Stimulated activated naive B cell treated with anti-CD40 and anti-IgM and Interleukin-4, amounts not matched to agents 10 μg/mL and 1 μg/mL and 100 μg/mL, for 72 hours (primary cell): ENCODE data around the gene NDUFS2.
A peak's percentile ranks its signal among the peaks of the same experiment; 100 is the strongest.
"Not testable (repeated sequence)": the region's sequence is repeated elsewhere in the genome, so short reads cannot be mapped to it uniquely, and the experiment has no call there.

Experiments
- ATAC-seq, 2 donors: fragments of 150-1000 bp; cut with Tn5 transposase; replicated peaks; 2 replicates each; pipeline ENCODE4 v1.10.0; 2021; ENCODE audit warnings: moderate library complexity in 1 of 2
- DNase-seq: peaks from one replicate; pipeline ENCODE4 v3.0.0; 2021
- H3K27ac Mint-ChIP-seq: one replicate; pipeline ENCODE4 v1.8.0; 2022; ENCODE audit warnings: mild to moderate bottlenecking, mixed read lengths
- H3K27me3 Mint-ChIP-seq, 2 donors: one replicate each; pipeline ENCODE4 v1.8.0; 2022; ENCODE audit warnings: mixed read lengths in 2 of 2
- H3K36me3 Mint-ChIP-seq, 2 donors: one replicate each; pipeline ENCODE4 v1.8.0; 2022; ENCODE audit warnings: mixed read lengths in 2 of 2, mild to moderate bottlenecking in 1 of 2
- H3K4me1 Mint-ChIP-seq, 2 donors: one replicate each; pipeline ENCODE4 v1.8.0; 2022; ENCODE audit warnings: mixed read lengths in 2 of 2, mild to moderate bottlenecking in 1 of 2
- H3K4me3 Mint-ChIP-seq, 2 donors: one replicate each; pipeline ENCODE4 v1.8.0; 2022; ENCODE audit warnings: mild to moderate bottlenecking in 2 of 2, mixed read lengths in 2 of 2, moderate library complexity in 1 of 2
- H3K9me3 Mint-ChIP-seq, 2 donors: one replicate each; pipeline ENCODE4 v1.8.0; 2022; ENCODE audit warnings: mixed read lengths in 2 of 2, mild to moderate bottlenecking in 1 of 2

The NDUFS2 gene

GRCh38 chr1:161250100-161250499 lies 47.9 kb downstream of the NDUFS2 start:
- H3K9me3 Mint-ChIP-seq, H3K36me3 Mint-ChIP-seq, H3K4me3 Mint-ChIP-seq, H3K27ac Mint-ChIP-seq, H3K4me1 Mint-ChIP-seq, ATAC-seq, DNase-seq: not testable (repeated sequence)
- H3K27me3 Mint-ChIP-seq = peaks cover 18 to 22% of the 10 kb centered on the region in 2 donors

DNA sequence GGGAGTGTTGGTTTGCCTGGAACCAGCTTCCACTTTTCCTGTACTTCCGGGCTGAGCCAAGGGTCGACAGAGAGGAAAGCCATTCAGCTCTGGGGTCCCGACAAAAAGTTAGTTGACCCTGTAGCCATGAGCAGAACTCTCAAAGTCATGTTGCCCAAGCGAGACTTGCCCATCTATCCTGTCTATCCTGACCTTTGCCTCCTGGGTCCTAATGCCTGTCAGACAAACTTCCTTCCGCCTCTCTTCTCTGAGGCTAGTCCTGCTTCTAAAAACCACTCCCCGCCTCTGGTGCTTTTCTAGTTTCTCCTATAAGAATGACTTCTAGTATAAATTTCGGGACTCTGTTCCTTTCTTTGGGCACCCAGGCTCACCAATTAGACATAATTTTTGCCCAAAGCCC lies 48.7 kb downstream of the NDUFS2 start:
- ATAC-seq (no peak), DNase-seq (no peak)
- Mint-ChIP-seq H3K27me3 (peaks cover 24 to 28% of the 10 kb centered on the region in 2 donors), H3K4me3 (no peak overlapping the region), H3K9me3 (peaks cover 4 to 7% of the 10 kb centered on the region in 2 donors), H3K36me3 (peaks cover 4 to 5% of the 10 kb centered on the region in 2 donors), H3K4me1 (no peaks in the 10 kb centered on the region), H3K27ac (no peak overlapping the region)

GRCh38 chr1:161251579-161251978 lies 49.4 kb downstream of the NDUFS2 start:
- peaks cover 5% of the 10 kb centered on the region in 2 donors for H3K36me3 Mint-ChIP-seq
- ATAC-seq (no peak), DNase-seq (no peak)
- H3K27me3 Mint-ChIP-seq = peaks cover 26 to 30% of the 10 kb centered on the region in 2 donors
- H3K9me3 Mint-ChIP-seq = peaks cover 8 to 9% of the 10 kb centered on the region in 2 donors
- H3K4me3 Mint-ChIP-seq = no peak overlapping the region
- no peak overlapping the region for H3K27ac Mint-ChIP-seq
- no peaks in the 10 kb centered on the region for H3K4me1 Mint-ChIP-seq

- not testable (repeated sequence) for H3K27ac Mint-ChIP-seq, DNase-seq, ATAC-seq, H3K4me3 Mint-ChIP-seq
- Mint-ChIP-seq H3K27me3 (peaks cover 53 to 59% of the 10 kb centered on the region in 2 donors), H3K4me1 (peaks cover 9 to 19% of the 10 kb centered on the region in 2 donors), H3K36me3 (peaks cover 17 to 22% of the 10 kb centered on the region in 2 donors), H3K9me3 (peaks cover 20 to 28% of the 10 kb centered on the region in 2 donors)
Measured at GRCh38 chr1:161255302-161255701, 53.1 kb downstream of the NDUFS2 start.

GRCh38 chr1:161255955-161256520 lies 53.9 kb downstream of the NDUFS2 start:
- Mint-ChIP-seq H3K9me3 (peaks cover 20 to 28% of the 10 kb centered on the region in 2 donors), H3K36me3 (peaks cover 15 to 22% of the 10 kb centered on the region in 2 donors), H3K4me1 (peaks cover 14 to 25% of the 10 kb centered on the region in 2 donors), H3K27me3 (peaks cover 54 to 62% of the 10 kb centered on the region in 2 donors)
- not testable (repeated sequence) for ATAC-seq, H3K4me3 Mint-ChIP-seq, DNase-seq, H3K27ac Mint-ChIP-seq

DNA sequence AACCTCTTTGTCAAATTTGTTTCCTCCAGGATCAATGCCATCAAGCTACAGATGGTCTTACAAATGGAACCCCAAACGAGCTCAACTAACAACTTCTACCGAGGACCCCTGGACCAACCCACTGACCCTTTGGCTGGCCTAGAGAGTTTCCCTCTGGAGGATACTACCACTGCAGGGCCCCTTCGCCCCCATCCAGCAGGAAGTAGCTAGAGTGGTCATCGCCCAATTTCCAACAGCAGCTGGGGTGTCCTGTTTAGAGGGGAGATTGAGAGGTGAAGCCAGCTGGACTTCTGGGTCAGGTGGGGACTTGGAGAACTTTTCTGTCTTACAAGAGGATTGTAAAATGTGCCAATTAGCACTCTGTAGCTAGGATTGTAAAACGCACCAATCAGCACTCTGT lies 54.9 kb downstream of the NDUFS2 start:
- Mint-ChIP-seq H3K27me3 (peaks cover 57 to 65% of the 10 kb centered on the region in 2 donors), H3K36me3 (peaks cover 15 to 22% of the 10 kb centered on the region in 2 donors)
- DNase-seq = not testable (repeated sequence)

DNA sequence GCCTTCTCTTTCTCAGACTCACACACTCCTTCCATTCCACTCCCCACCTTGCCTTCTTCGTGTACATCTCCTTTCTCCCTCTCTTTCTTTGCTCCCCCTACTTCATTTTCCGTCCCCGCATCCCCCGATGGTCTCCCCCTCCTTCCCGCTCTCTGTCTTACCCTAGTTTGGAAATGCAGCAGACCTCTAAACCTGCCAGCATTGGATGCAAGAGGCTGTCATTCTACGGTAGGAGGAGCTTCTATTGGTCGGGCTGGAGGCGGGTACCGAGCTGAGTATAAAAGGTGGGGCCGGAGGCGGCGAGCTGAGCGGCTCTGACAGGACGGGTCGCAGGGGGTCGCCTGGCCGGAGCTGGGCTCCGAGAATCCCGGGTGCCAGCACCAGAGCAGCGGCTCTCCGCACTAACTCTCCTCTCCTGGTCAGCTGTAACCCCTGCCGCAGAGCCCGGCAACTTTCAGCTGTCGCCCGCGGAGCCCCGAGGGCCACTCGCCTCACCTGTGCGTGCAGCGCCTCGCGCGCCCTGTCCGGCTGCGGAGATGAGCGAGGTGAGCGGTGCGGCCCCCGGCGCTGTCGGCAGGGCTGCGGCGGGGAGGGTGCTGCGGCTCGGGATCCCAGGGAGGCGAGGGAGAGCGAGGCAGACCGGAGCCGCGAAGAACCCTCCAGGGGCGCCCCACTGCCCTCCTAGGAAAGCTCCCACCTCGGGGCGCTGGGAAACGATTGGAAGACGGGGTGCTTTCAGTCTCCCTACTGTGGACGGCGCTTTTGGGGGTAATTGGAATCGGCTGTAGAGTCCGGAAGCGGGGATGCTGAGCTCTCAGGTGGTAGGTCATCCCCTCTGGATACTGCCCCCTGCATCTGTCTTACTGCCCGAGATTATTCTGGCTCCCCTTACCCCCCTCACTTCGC lies 56.5 kb downstream of the NDUFS2 start, which contains the start of gene PCP4L1:
PCP4L1 (plus strand) TSS at position 307 of the 906 bp plus-strand sequence; CDS start at position 537, 230 bp downstream.
- DNase-seq = peak; percentile 10
- Mint-ChIP-seq H3K36me3 (peaks cover 15 to 22% of the 10 kb centered on the region in 2 donors), H3K27ac (no peak within 1 kb of the TSS), H3K4me1 (peaks cover 22 to 35% of the 10 kb centered on the region in 2 donors), H3K27me3 (peaks cover 59 to 70% of the 10 kb centered on the region in 2 donors), H3K4me3 (peak within 1 kb of the TSS; percentile 65 to 79), H3K9me3 (peaks cover 20 to 28% of the 10 kb centered on the region in 2 donors)
- ATAC-seq = peak; percentile 85 to 89

More for the DNA sequence above, 54.9 kb downstream of the NDUFS2 start:
- not testable (repeated sequence) for ATAC-seq, H3K4me3 Mint-ChIP-seq, H3K27ac Mint-ChIP-seq
- peaks cover 20 to 28% of the 10 kb centered on the region in 2 donors for H3K9me3 Mint-ChIP-seq
- peaks cover 22 to 35% of the 10 kb centered on the region in 2 donors for H3K4me1 Mint-ChIP-seq

- peaks cover 22 to 35% of the 10 kb centered on the region in 2 donors for H3K4me1 Mint-ChIP-seq
- no peak overlapping the region for H3K27ac Mint-ChIP-seq
- peaks cover 20 to 28% of the 10 kb centered on the region in 2 donors for H3K9me3 Mint-ChIP-seq
- H3K36me3 Mint-ChIP-seq = peaks cover 15 to 22% of the 10 kb centered on the region in 2 donors
- ATAC-seq = no peak
- H3K27me3 Mint-ChIP-seq = peaks cover 59 to 72% of the 10 kb centered on the region in 2 donors
- no peak for DNase-seq
- H3K4me3 Mint-ChIP-seq = peak overlapping the region; percentile 65 to 79
Measured at GRCh38 chr1:161259345-161259702, 57.2 kb downstream of the NDUFS2 start.

DNA sequence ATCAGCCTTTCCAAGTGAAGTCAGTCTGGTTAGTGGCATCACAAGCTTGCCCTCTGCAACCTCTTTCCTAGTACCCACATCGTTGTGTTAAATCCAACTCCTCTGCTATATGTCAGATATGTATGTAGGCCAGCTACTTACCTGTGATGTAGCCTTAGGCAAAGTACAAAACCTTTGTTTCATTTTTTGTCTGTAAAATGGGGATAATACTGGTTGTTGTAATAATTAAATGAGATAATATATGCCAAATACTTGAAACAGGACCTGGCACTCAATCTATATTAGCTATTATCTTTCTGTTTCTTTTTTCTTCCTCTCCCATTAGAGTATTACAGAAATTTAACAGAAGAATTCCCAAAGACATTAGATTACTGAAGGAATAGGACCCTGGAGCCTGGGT lies 57.6 kb downstream of the NDUFS2 start:
- peaks cover 63 to 77% of the 10 kb centered on the region in 2 donors for H3K27me3 Mint-ChIP-seq
- H3K4me3 Mint-ChIP-seq = peak overlapping the region in 1 of 2 donors; percentile 65
- ATAC-seq = no peak
- no peak overlapping the region for H3K27ac Mint-ChIP-seq
- H3K4me1 Mint-ChIP-seq = peaks cover 22 to 35% of the 10 kb centered on the region in 2 donors
- DNase-seq = no peak
- peaks cover 20 to 28% of the 10 kb centered on the region in 2 donors for H3K9me3 Mint-ChIP-seq
- peaks cover 15 to 22% of the 10 kb centered on the region in 2 donors for H3K36me3 Mint-ChIP-seq

DNA sequence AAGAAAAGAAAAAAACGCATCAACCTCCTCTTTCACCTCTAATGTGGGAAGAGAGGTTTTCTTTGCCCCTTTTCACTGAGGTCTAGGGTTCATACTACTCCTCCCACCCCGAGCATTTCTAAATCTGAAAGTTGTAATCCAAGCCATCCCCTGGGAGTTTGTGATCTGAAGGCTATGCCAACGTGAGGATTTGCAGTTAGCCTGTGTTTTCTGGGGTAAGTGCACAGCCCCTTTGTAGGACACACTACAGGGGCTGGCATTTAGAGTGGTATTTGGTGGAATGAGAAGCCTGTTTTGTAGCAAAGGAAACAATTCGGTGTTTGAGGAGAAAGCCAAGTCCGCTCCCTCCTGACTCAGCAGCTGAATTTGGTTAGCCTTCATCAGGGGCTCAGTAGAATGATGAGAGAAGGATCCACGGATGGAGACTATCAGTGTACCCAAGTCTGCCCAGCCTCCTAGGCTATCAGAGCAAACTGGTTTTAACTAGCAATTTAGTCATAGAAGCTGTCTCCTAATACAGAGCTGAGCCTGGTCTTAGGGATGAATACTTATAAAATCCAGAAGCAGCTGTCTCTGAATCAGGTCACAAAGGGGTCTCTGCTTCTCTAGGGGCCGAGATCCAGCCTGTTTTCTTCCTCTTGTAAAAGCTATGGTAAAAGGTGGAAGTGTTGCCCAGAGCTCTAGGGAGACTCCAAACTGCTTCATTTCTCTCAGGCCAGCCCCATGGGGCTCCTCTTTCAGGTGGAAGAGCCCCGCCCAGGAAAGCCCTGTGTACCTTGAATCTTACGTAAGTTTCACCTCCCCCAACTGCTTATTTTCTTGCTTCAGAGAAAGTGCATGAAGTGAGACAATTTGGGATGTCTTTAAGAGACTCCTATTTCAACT lies 58.5 kb downstream of the NDUFS2 start:
- peaks cover 22 to 35% of the 10 kb centered on the region in 2 donors for H3K4me1 Mint-ChIP-seq
- H3K9me3 Mint-ChIP-seq = peaks cover 19 to 26% of the 10 kb centered on the region in 2 donors
- DNase-seq = no peak
- H3K27ac Mint-ChIP-seq = no peak overlapping the region
- H3K27me3 Mint-ChIP-seq = peaks cover 61 to 77% of the 10 kb centered on the region in 2 donors
- H3K36me3 Mint-ChIP-seq = peaks cover 15 to 20% of the 10 kb centered on the region in 2 donors
- peak in 1 of 2 donors; percentile 29 for ATAC-seq
- H3K4me3 Mint-ChIP-seq = no peak overlapping the region

DNA sequence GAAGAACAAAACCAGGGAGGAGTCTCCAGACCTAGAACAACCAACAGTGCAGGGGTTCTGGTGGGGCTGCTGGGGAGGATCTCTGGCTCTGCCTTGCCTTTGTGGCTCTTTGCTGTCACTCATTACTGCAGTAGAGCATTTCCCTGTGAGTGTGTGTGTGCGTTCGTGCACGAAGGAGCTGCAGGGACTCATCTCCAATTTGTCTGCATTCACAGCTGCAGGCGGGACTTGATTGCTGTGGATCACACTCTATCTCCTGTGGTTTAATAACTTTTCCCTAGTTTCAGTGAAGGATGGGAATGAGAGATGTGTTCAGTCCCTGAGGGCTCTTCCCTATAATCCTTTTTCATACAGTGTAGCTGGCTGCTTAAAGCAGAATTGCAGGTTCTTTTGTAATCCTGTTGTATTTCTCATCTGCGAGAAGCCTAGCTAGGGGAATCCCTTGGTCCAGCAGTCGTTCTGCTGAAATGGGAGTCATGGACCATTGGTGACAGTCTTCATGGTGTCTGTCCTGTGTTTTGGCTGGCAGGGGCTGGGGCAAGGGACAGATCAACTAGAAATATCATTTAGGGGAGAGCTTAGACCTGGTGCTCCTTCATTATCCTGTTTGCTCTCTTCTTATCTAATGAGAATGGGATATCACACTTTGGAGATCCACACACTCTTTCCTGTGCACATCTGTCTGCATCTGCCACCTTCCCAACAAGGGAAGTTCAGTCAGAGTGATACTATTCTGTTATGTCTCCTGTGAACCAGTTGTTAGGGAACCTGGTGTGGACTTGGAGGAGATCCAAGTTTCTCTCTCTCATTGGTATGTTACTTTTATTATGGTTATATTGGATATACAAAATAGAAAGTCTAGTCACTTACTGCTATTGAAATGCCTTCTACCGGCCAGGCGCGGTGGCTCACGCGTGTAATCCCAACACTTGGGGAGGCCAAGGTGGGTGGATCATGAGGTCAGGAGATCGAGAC lies 59.4 kb downstream of the NDUFS2 start:
- peaks cover 55 to 70% of the 10 kb centered on the region in 2 donors for H3K27me3 Mint-ChIP-seq
- no peak overlapping the region for H3K27ac Mint-ChIP-seq
- no peak overlapping the region for H3K4me3 Mint-ChIP-seq

More for the DNA sequence above, 59.4 kb downstream of the NDUFS2 start:
- H3K9me3 Mint-ChIP-seq = peaks cover 15 to 19% of the 10 kb centered on the region in 2 donors
- ATAC-seq = peak; percentile 48 to 65
- no peak for DNase-seq
- H3K4me1 Mint-ChIP-seq = peaks cover 22 to 35% of the 10 kb centered on the region in 2 donors
- peaks cover 15 to 17% of the 10 kb centered on the region in 2 donors for H3K36me3 Mint-ChIP-seq
